Measurements from ENCODE around the gene EEIG1.

DNA sequence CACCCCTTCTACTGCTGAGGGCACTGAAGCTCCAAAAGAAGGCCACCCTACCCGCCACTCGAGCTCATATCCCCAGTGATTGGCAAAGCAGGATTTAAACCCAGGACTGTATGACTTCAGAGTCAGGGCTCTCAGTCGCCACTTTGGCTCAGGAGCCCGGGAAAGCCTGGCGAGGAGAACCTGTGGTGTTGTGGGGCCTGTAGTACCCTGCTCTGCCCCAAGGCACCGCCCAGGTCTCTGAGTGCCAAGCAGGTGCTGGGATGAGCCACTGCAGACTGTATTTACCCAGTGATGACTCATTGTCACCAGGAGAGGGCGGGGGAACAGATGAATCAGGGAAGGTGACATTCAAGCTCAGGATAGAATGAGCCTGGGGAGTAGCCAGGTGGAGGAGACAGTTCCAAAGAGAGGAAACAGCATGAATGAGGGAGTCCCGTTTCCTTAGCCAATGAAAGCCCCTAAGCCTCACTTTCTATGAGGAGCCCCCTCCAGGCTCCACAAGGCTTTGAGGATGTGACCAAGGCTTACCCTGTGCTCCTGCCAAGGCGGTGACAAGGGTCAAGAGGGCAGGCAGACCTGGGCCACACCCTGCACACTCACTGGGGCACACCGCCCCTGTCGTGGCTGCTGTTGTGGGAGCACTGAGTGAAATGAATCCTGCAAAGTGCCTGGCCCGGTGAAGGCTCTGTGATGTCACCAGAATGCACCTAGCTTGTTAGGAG lies 25.3 kb downstream of the EEIG1 start:
- TF ChIP-seq, protein P1, sequence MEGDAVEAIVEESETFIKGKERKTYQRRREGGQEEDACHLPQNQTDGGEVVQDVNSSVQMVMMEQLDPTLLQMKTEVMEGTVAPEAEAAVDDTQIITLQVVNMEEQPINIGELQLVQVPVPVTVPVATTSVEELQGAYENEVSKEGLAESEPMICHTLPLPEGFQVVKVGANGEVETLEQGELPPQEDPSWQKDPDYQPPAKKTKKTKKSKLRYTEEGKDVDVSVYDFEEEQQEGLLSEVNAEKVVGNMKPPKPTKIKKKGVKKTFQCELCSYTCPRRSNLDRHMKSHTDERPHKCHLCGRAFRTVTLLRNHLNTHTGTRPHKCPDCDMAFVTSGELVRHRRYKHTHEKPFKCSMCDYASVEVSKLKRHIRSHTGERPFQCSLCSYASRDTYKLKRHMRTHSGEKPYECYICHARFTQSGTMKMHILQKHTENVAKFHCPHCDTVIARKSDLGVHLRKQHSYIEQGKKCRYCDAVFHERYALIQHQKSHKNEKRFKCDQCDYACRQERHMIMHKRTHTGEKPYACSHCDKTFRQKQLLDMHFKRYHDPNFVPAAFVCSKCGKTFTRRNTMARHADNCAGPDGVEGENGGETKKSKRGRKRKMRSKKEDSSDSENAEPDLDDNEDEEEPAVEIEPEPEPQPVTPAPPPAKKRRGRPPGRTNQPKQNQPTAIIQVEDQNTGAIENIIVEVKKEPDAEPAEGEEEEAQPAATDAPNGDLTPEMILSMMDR (IDR thresholded peaks at IDR 0.05): peak in 1 of 4 experiments; percentile 18
- TF ChIP-seq POLR2A (IDR thresholded peaks at IDR 0.05): no peak
